ENCODE results near the gene TRAF4. TPM values are rescaled to one million over a fixed set of nuclear protein-coding genes. Genes with fewer than 3 reads are reported as not detected.

Gene TRAF4
- total RNA-seq, 1 experiment from 2014 or later = 227 TPM

GRCh38 chr17:28759256-28759865 lies 15.6 kb downstream of the TRAF4 start:
- Histone ChIP-seq H2AFZ (ENCODE audit: low read length) (no peak overlapping the region), H3K14ac (ENCODE audit: insufficient read depth, low read length) (no peak overlapping the region), H3T11ph (ENCODE audit: low read length) (no peak overlapping the region), H2BK120ac (ENCODE audit: low read depth, low read length, poor library complexity, severe bottlenecking) (no peak overlapping the region), H3K4me2 (ENCODE audit: insufficient read depth, insufficient read length, low read length) (no peak overlapping the region), H3K79me1 (ENCODE audit: insufficient read depth, low read depth, low read length, poor library complexity, severe bottlenecking) (no peaks in the 10 kb centered on the region), H3K56ac (ENCODE audit: insufficient read length, low read depth, low read length) (no peak overlapping the region), H3K23me2 (ENCODE audit: insufficient read length, low read depth, low read length, poor library complexity, severe bottlenecking) (no peaks in the 10 kb centered on the region), H3K18ac (ENCODE audit: insufficient read length, low read depth, low read length) (no peak overlapping the region), H3K23ac (ENCODE audit: insufficient read length, low read depth, low read length) (no peak overlapping the region), H3K9ac (ENCODE audit: extremely low read depth, insufficient read length, low read length) (no peak overlapping the region), H3K4ac (ENCODE audit: low read depth, low read length) (no peak overlapping the region), H3K4me1 (ENCODE audit: insufficient read depth, low read length) (peaks cover 12% of the 10 kb centered on the region; the same call in 1 of the 2 replicates), H3K9me3 (ENCODE audit: control insufficient read depth, low read depth, low read length) (no peaks in the 10 kb centered on the region), H4K8ac (replicated peaks; ENCODE audit: insufficient read length, low read depth, low read length) (no peak overlapping the region), H4K5ac (ENCODE audit: insufficient read length, low read depth, low read length) (no peak overlapping the region), H2BK20ac (ENCODE audit: low read depth, low read length, poor library complexity, severe bottlenecking) (no peak overlapping the region), H3K27ac (ENCODE audit: insufficient read length, low read depth, low read length) (no peak overlapping the region), H2BK12ac (ENCODE audit: insufficient read length, low read depth, low read length) (no peak overlapping the region), H2AK5ac (ENCODE audit: insufficient read length, low read length) (no peak overlapping the region), H3K27me3 (ENCODE audit: insufficient read depth, low read length) (no peaks in the 10 kb centered on the region), H2BK15ac (ENCODE audit: low read depth, low read length) (no peak overlapping the region), H3K79me2 (ENCODE audit: insufficient read depth, low read length) (no peaks in the 10 kb centered on the region), H2BK5ac (ENCODE audit: insufficient read length, low read length) (no peak overlapping the region), H4K91ac (ENCODE audit: insufficient read length, low read depth, low read length) (no peak overlapping the region), H4K20me1 (ENCODE audit: control insufficient read depth, insufficient read depth, insufficient read length) (no peaks in the 10 kb centered on the region)
- no peak for TF ChIP-seq CTCF (conservative IDR thresholded peaks at IDR 0.05)
- no peak for DNase-seq
- H3K9me3 Mint-ChIP-seq = no peaks in the 10 kb centered on the region
- 0 out of 2 replicates have a peak, but pooled peaks cover 1% of the 10 kb centered on the region for H3K27me3 Mint-ChIP-seq (ENCODE audit: low read depth)
- peaks cover 38 to 50% (median 41%) of the 10 kb centered on the region in 3 experiments; a peak in 6 of 7 replicates for H3K36me3 Mint-ChIP-seq (ENCODE audit: insufficient read depth in 1 of 3, low read depth in 3 of 3)
- peak overlapping the region in 1 of 2 experiments; percentile 50; a peak in 1 of 5 replicates for H3K4me3 Mint-ChIP-seq
- H3K27ac Mint-ChIP-seq = peak overlapping the region in 2 of 3 experiments; percentile 57 to 97; a peak in 4 of 7 replicates
- peaks cover 40 to 44% of the 10 kb centered on the region in 2 experiments for H3K4me1 Mint-ChIP-seq
- WGBS (ENCODE audit: extremely low coverage, insufficient read length, low lambda C conversion rate) = no CpG with 5 or more reads among the region's 18 CpGs
